Muscle layer of duodenum (tissue), 2 donors: ENCODE results near the gene HNRNPM.
A peak's percentile ranks its signal among the peaks of the same experiment; 100 is the strongest.

ENCODE experiments used
- H3K27ac ChIP-seq: one replicate; pipeline ENCODE4 v1.7.0; 2013; ENCODE audit warnings: mild to moderate bottlenecking, low read length
- H3K27me3 ChIP-seq: one replicate; pipeline ENCODE4 v1.7.0; 2013; ENCODE audit warnings: low read depth, mild to moderate bottlenecking, control low read depth, low read length
- H3K36me3 ChIP-seq, 2 donors: one replicate each; pipeline ENCODE4 v1.7.0; 2013; ENCODE audit warnings: low read length in 2 of 2, control low read depth in 1 of 2, mild to moderate bottlenecking in 1 of 2; ENCODE audit not compliant: insufficient read depth in 2 of 2, control insufficient read depth in 1 of 2
- H3K4me1 ChIP-seq, 2 donors: one replicate each; pipeline ENCODE4 v1.7.0; 2013; ENCODE audit warnings: low read length in 2 of 2, mild to moderate bottlenecking in 2 of 2, control low read depth in 1 of 2, moderate library complexity in 1 of 2; ENCODE audit not compliant: insufficient read depth in 2 of 2, control insufficient read depth in 1 of 2
- H3K4me3 ChIP-seq, 2 donors: one replicate each; pipeline ENCODE4 v1.7.0; 2013; ENCODE audit warnings: low read length in 2 of 2, low read depth in 1 of 2, mild to moderate bottlenecking in 1 of 2
- H3K9me3 ChIP-seq, 2 donors: one replicate each; pipeline ENCODE4 v1.7.0; 2013; ENCODE audit warnings: low read length in 2 of 2, control low read depth in 1 of 2, mild to moderate bottlenecking in 1 of 2; ENCODE audit not compliant: control insufficient read depth in 1 of 2
- donor health status: healthy.

The HNRNPM gene

GRCh38 chr19:8487137-8487851 lies 42.5 kb downstream of the HNRNPM start:
- Histone ChIP-seq H3K9me3 (no peaks in the 10 kb centered on the region), H3K27me3 (no peaks in the 10 kb centered on the region), H3K4me3 (no peak overlapping the region), H3K36me3 (peaks cover 59 to 82% of the 10 kb centered on the region in 2 donors), H3K27ac (no peak overlapping the region), H3K4me1 (peaks cover 0 to 6% of the 10 kb centered on the region in 2 donors)

- Histone ChIP-seq H3K27ac (no peak overlapping the region), H3K36me3 (peaks cover 48 to 73% of the 10 kb centered on the region in 2 donors), H3K4me3 (no peak overlapping the region), H3K9me3 (no peaks in the 10 kb centered on the region), H3K27me3 (no peaks in the 10 kb centered on the region), H3K4me1 (peaks cover 0 to 5% of the 10 kb centered on the region in 2 donors)
Observed at GRCh38 chr19:8488365-8488764, 43.6 kb downstream of the HNRNPM start.

GRCh38 chr19:8489561-8490394 lies 45.0 kb downstream of the HNRNPM start:
- no peaks in the 10 kb centered on the region for H3K9me3 ChIP-seq
- H3K4me3 ChIP-seq = no peak overlapping the region
- no peak overlapping the region for H3K27ac ChIP-seq
- no peaks in the 10 kb centered on the region for H3K27me3 ChIP-seq
- H3K4me1 ChIP-seq = peaks cover 0 to 2% of the 10 kb centered on the region in 2 donors
- H3K36me3 ChIP-seq = peaks cover 39 to 60% of the 10 kb centered on the region in 2 donors

GRCh38 chr19:8490395-8490760 lies 45.6 kb downstream of the HNRNPM start:
- no peak overlapping the region for H3K27ac ChIP-seq
- H3K4me3 ChIP-seq = no peak overlapping the region
- H3K4me1 ChIP-seq = no peaks in the 10 kb centered on the region
- H3K9me3 ChIP-seq = no peaks in the 10 kb centered on the region
- peaks cover 33 to 54% of the 10 kb centered on the region in 2 donors for H3K36me3 ChIP-seq
- H3K27me3 ChIP-seq = no peaks in the 10 kb centered on the region

GRCh38 chr19:8490873-8491272 lies 46.1 kb downstream of the HNRNPM start:
- no peak overlapping the region for H3K27ac ChIP-seq
- no peaks in the 10 kb centered on the region for H3K27me3 ChIP-seq
- no peaks in the 10 kb centered on the region for H3K4me1 ChIP-seq
- H3K36me3 ChIP-seq = peaks cover 29 to 49% of the 10 kb centered on the region in 2 donors
- H3K9me3 ChIP-seq = no peaks in the 10 kb centered on the region
- H3K4me3 ChIP-seq = no peak overlapping the region

DNA sequence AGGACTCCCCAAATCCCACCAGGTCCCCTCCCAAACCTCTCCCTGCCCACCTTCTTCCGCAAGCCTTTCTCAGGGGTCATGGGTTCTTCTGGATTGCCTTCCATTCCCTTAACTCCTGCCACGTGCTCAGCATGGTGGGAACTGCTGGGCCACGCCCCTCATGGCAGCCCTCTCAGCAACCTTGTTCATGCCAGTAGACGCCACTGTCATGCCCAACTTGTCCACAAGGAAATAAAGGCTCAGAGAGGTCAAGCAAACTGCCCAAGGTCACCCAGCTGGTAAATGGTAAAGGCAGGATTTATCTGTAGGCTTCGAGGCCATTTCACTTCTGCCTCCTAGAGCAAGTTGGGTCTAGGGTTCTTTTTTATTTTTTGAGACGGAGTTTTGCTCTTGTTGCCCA lies 46.8 kb downstream of the HNRNPM start:
- Histone ChIP-seq H3K4me1 (no peaks in the 10 kb centered on the region), H3K27ac (no peak overlapping the region), H3K36me3 (peaks cover 25 to 42% of the 10 kb centered on the region in 2 donors), H3K27me3 (no peaks in the 10 kb centered on the region), H3K9me3 (no peaks in the 10 kb centered on the region), H3K4me3 (no peak overlapping the region)

GRCh38 chr19:8494158-8494557 lies 49.4 kb downstream of the HNRNPM start:
- H3K27ac ChIP-seq = no peak overlapping the region
- no peaks in the 10 kb centered on the region for H3K4me1 ChIP-seq

DNA sequence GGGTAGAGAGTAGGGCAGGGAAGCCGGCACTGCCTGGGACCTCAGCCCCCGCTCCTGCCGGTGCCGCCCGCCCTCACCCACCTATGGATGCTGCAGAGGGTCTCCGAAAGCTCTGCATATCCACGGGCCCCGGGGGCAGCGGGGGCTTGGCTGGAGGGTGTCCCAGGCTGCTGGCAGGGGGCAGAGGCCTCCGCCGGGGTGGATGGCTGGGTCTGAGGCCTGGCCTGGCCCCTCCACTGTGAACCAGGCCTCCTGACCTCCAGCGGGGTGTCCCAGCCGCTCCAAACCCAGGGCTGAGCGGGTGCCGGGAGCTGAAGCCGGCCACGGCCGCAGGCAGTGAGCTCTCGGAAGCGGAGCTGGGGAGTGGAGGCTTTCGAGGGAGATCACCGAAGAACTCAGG lies 53.5 kb downstream of the HNRNPM start:
- no peaks in the 10 kb centered on the region for H3K27me3 ChIP-seq
- no peak overlapping the region for H3K4me3 ChIP-seq
- H3K36me3 ChIP-seq = no peaks in the 10 kb centered on the region
- no peaks in the 10 kb centered on the region for H3K4me1 ChIP-seq
- no peaks in the 10 kb centered on the region for H3K9me3 ChIP-seq
- H3K27ac ChIP-seq = no peak overlapping the region

More at GRCh38 chr19:8494158-8494557, 49.4 kb downstream of the HNRNPM start:
- peaks cover 0 to 16% of the 10 kb centered on the region in 2 donors for H3K36me3 ChIP-seq
- no peaks in the 10 kb centered on the region for H3K9me3 ChIP-seq
- no peaks in the 10 kb centered on the region for H3K27me3 ChIP-seq
- H3K4me3 ChIP-seq = no peak overlapping the region

DNA sequence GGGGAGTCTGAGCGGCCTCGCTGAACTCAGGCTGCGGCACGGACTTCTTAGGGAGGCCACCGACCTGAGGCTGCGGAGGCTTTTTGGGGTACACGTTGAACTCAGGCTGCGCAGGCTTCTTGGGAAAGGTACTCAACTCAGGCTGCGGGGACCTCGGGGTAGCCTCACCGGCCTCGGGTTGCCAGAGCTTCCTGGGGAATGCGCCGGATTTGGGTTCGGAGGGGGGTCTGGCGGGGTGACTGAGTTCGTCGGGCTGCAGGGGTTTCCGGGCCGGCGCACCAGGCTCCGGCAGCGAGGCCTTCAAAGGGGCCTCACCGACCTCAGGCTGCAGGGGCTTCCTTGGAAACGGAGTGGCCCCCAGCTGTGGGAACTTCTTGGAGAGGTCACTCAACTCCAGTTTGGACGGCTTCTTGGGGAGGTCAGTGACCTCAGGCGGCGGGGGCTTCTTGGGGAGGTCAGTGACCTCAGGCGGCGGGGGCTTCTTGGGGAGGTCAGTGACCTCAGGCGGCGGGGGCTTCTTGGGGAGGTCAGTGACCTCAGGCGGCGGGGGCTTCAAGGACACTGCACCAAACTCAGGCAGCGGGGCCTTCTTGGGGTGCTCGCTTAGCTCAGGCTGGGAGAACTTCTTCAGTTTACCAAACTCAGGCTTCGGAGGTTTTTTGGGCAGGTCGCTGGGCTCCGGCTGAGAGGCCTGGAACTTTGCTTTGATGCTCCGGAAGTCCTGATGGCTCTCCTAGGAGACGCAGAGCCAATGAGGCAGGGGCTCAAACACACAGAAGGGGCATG lies 54.5 kb downstream of the HNRNPM start:
- Histone ChIP-seq H3K27me3 (no peaks in the 10 kb centered on the region), H3K27ac (no peak overlapping the region), H3K4me1 (no peaks in the 10 kb centered on the region), H3K36me3 (no peaks in the 10 kb centered on the region), H3K4me3 (no peak overlapping the region), H3K9me3 (no peaks in the 10 kb centered on the region)

GRCh38 chr19:8500158-8500557 lies 55.4 kb downstream of the HNRNPM start:
- no peaks in the 10 kb centered on the region for H3K9me3 ChIP-seq
- H3K4me1 ChIP-seq = no peaks in the 10 kb centered on the region
- H3K27me3 ChIP-seq = no peaks in the 10 kb centered on the region
- H3K4me3 ChIP-seq = peak overlapping the region in 1 of 2 donors; percentile 3
- H3K36me3 ChIP-seq = no peaks in the 10 kb centered on the region
- H3K27ac ChIP-seq = no peak overlapping the region

DNA sequence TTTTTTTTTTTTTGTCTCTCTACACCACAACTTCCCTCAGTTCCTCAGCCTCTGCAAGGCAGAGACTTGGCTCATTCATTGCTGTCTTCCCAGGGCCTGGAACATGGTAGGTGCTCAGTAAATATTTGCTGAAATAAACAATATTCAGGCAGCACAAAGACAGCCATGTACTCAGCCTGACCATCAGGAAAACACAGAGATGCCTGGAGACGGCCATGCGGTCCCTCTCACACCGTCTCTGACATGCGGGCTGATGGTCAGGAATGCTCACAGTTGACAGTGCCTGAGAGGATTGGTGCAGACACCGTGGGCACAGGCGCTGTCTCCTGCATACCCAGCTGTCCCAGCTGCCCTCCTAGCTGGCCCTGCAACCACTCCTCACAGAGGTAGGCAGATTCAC lies 56.7 kb downstream of the HNRNPM start:
- H3K27ac ChIP-seq = no peak overlapping the region
- peaks cover 0 to 3% of the 10 kb centered on the region in 2 donors for H3K4me1 ChIP-seq
- no peaks in the 10 kb centered on the region for H3K27me3 ChIP-seq
- no peaks in the 10 kb centered on the region for H3K9me3 ChIP-seq
- peak overlapping the region in 1 of 2 donors; percentile 17 for H3K4me3 ChIP-seq
- no peaks in the 10 kb centered on the region for H3K36me3 ChIP-seq
